ENCODE data around the gene TFPT. TPM values are rescaled to one million over a fixed set of nuclear protein-coding genes. Genes with fewer than 3 reads are reported as not detected.

Gene TFPT
- total RNA-seq, 1 donor from 2014 or later = 31.1 TPM

DNA sequence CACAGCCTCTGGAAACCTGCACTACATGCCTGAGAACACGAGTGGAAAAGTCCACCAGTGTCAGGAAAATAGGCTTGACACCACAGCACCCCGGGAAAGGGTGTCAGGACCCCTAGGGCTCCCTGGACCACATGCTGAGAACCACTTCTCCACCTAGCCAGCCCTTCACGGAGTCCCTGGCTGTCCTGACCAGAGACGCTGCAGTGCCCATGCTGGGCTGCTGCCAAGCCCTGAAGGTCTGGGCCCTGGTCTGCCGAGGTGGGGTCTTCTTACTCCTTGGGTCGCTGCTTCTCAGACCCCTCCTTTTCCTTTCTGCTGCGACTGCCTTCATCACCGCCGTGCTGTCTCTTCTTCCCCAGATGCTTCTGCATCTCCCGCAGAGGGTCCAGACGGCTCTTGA lies 41.0 kb upstream of the TFPT start:
- intact Hi-C loops (cut with micrococcal nuclease) = no loop called here
- Mint-ChIP-seq H3K4me1 (ENCODE audit: low read depth) (peaks cover 43% of the 10 kb centered on the region), H3K9me3 (no peaks in the 10 kb centered on the region), H3K36me3 (ENCODE audit: low read depth) (peaks cover 36% of the 10 kb centered on the region), H3K27me3 (ENCODE audit: insufficient read depth) (peaks cover 4% of the 10 kb centered on the region), H3K27ac (no peak overlapping the region), H3K4me3 (peak overlapping the region; percentile 22)
- no peak for DNase-seq (ENCODE audit: low spot score)

DNA sequence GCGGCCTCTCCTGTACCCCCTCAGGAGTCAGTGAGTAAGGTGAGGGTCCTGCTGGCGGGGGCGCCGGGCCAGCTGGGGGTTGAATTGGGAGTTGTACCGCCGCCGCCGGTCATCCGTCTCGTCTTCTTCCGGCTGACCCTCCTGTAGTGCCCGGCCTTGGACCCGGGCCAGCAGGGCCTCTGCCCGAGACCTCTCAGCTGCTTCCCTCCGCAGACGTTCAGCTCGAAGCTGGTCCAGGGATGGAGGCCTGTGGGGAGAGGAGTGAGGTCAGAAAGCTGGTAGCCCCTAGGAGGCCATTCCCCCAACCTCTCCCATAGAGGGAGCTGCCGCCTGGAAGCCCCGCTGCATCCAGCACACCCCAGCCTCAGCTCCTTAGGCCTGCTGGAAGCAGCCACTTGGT lies 40.2 kb upstream of the TFPT start:
- Mint-ChIP-seq H3K36me3 (ENCODE audit: low read depth) (peaks cover 42% of the 10 kb centered on the region), H3K4me3 (no peak overlapping the region), H3K27me3 (ENCODE audit: insufficient read depth) (peaks cover 4% of the 10 kb centered on the region), H3K9me3 (no peaks in the 10 kb centered on the region), H3K27ac (no peak overlapping the region), H3K4me1 (ENCODE audit: low read depth) (peaks cover 38% of the 10 kb centered on the region)
- no peak for DNase-seq (ENCODE audit: low spot score)
- intact Hi-C loops (cut with micrococcal nuclease) = no loop called here

DNA sequence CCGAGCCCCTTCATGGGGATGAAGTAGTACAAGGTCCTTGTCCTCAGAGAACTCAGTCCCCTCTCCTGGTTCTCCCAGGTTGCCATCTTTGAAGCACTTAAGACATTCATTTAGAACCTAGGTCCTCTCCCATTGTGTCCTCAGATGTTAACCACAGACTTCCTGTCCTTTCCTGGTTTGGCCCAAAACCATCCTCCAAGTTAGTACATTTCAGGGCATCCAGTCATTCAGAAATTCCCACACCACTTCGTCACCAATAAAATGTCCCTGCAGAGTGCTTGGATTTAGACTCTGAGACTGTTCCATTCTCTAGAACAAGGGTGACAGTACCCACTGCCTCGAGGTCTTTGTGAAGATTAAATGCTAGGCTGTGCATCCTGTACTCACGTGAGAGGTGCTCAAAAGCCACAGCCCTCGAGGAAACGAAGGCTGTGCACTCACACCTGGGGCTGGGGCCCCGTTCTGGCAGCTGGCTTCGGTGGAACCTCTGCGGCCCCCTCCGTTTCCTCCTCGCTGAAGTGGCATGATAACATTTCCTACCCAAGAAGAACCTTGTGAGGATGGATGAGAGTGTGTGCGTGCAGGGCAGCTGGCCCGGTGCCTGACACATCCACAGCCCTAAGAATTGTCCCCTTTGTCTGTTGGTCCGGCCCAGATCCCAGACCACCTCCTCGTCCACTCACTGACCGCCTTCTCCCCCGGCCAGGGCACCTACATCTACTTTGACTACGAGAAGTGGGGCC lies 39.3 kb upstream of the TFPT start:
- no peak overlapping the region for H3K4me3 Mint-ChIP-seq
- no peaks in the 10 kb centered on the region for H3K9me3 Mint-ChIP-seq
- H3K36me3 Mint-ChIP-seq (ENCODE audit: low read depth) = peaks cover 46% of the 10 kb centered on the region
- DNase-seq (ENCODE audit: low spot score) = no peak
- H3K27me3 Mint-ChIP-seq (ENCODE audit: insufficient read depth) = peaks cover 2% of the 10 kb centered on the region
- H3K4me1 Mint-ChIP-seq (ENCODE audit: low read depth) = peaks cover 30% of the 10 kb centered on the region
- peak overlapping the region; percentile 50 for H3K27ac Mint-ChIP-seq
- intact Hi-C loops (cut with micrococcal nuclease) = no loop called here

GRCh38 chr19:54153731-54154326 lies 38.4 kb upstream of the TFPT start:
- peaks cover 52% of the 10 kb centered on the region for H3K36me3 Mint-ChIP-seq (ENCODE audit: low read depth)
- no peak overlapping the region for H3K27ac Mint-ChIP-seq
- intact Hi-C loops (cut with micrococcal nuclease) = no loop called here

GRCh38 chr19:54152878-54153524 lies 37.5 kb upstream of the TFPT start:
- peaks cover 51% of the 10 kb centered on the region for H3K36me3 Mint-ChIP-seq (ENCODE audit: low read depth)
- H3K9me3 Mint-ChIP-seq = no peaks in the 10 kb centered on the region

More at GRCh38 chr19:54153731-54154326, 38.4 kb upstream of the TFPT start:
- Mint-ChIP-seq H3K27me3 (ENCODE audit: insufficient read depth) (no peaks in the 10 kb centered on the region), H3K9me3 (no peaks in the 10 kb centered on the region), H3K4me1 (ENCODE audit: low read depth) (peaks cover 23% of the 10 kb centered on the region), H3K4me3 (no peak overlapping the region)
- no peak for DNase-seq (ENCODE audit: low spot score)

DNA sequence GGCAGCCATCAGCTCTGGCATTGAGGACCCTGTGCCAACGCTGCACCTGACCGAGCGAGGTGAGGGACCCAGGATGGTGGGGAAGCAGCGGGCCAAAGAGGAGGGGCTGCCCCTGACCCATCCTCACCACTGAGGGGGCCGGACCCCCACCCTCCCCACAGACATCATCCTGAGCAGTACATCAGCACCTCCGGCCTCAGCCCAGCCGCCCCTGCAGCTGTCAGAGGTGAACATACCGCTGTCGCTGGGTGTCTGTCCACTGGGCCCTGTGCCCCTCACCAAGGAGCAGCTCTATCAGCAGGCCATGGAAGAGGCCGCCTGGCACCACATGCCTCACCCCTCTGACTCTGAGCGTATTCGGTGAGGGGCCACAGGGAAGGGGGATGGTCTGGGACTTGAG lies 36.8 kb upstream of the TFPT start:
- H3K27me3 Mint-ChIP-seq (ENCODE audit: insufficient read depth) = no peaks in the 10 kb centered on the region
- peaks cover 54% of the 10 kb centered on the region for H3K36me3 Mint-ChIP-seq (ENCODE audit: low read depth)
- no peak overlapping the region for H3K4me3 Mint-ChIP-seq
- H3K9me3 Mint-ChIP-seq = no peaks in the 10 kb centered on the region
- H3K4me1 Mint-ChIP-seq (ENCODE audit: low read depth) = peaks cover 15% of the 10 kb centered on the region
- no peak overlapping the region for H3K27ac Mint-ChIP-seq
- no peak for DNase-seq (ENCODE audit: low spot score)
- intact Hi-C loops (cut with micrococcal nuclease) = no loop called here

More at GRCh38 chr19:54152878-54153524, 37.5 kb upstream of the TFPT start:
- DNase-seq (ENCODE audit: low spot score) = no peak
- H3K27me3 Mint-ChIP-seq (ENCODE audit: insufficient read depth) = no peaks in the 10 kb centered on the region
- intact Hi-C loops (cut with micrococcal nuclease) = no loop called here
- peaks cover 15% of the 10 kb centered on the region for H3K4me1 Mint-ChIP-seq (ENCODE audit: low read depth)
- H3K4me3 Mint-ChIP-seq = no peak overlapping the region
- no peak overlapping the region for H3K27ac Mint-ChIP-seq

DNA sequence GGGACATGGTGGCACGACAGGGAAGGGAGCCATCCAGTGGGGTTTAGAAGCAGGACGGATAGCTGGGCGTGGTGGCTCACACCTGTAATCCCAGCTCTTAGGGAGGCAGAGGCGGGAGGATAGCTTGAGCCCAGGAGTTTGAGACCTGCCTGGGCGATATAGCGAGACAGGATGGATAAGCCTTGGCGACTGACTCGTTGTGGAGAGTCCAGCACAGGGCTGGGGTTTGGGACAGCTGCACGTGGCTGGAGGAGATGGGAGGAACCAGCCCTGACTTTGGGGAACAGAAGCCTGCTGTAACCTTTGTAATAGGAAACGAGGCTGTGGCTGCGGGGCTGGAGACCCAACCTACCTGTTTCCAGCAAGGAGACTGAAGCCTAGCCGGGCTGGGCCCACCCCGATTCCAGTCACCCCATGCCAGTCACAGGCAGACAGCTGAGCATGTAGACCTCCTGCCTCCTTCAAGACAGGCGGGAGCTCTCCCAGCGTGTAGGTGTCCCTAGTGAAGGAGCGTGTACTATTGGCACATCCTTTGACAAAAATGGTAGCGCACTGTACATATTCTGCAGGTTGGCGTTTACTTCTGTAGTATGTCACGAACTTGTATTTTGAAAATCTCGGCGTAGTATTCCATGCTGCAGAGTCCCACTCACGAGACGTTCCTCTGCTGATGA lies 36.0 kb upstream of the TFPT start:
- peaks cover 56% of the 10 kb centered on the region for H3K36me3 Mint-ChIP-seq (ENCODE audit: low read depth)
- H3K4me1 Mint-ChIP-seq (ENCODE audit: low read depth) = peaks cover 15% of the 10 kb centered on the region
- intact Hi-C loops (cut with micrococcal nuclease) = no loop called here
- DNase-seq (ENCODE audit: low spot score) = no peak
- no peaks in the 10 kb centered on the region for H3K9me3 Mint-ChIP-seq
- H3K4me3 Mint-ChIP-seq = no peak overlapping the region
- H3K27me3 Mint-ChIP-seq (ENCODE audit: insufficient read depth) = no peaks in the 10 kb centered on the region
- peak overlapping the region; percentile 44 for H3K27ac Mint-ChIP-seq

- Mint-ChIP-seq H3K36me3 (ENCODE audit: low read depth) (peaks cover 58% of the 10 kb centered on the region), H3K9me3 (no peaks in the 10 kb centered on the region), H3K27ac (no peak overlapping the region), H3K27me3 (ENCODE audit: insufficient read depth) (no peaks in the 10 kb centered on the region), H3K4me1 (ENCODE audit: low read depth) (peaks cover 5% of the 10 kb centered on the region), H3K4me3 (no peak overlapping the region)
- no peak for DNase-seq (ENCODE audit: low spot score)
- intact Hi-C loops (cut with micrococcal nuclease) = no loop called here
These were observed 33.8 kb upstream of the TFPT start for GRCh38 chr19:54149021-54149812.

DNA sequence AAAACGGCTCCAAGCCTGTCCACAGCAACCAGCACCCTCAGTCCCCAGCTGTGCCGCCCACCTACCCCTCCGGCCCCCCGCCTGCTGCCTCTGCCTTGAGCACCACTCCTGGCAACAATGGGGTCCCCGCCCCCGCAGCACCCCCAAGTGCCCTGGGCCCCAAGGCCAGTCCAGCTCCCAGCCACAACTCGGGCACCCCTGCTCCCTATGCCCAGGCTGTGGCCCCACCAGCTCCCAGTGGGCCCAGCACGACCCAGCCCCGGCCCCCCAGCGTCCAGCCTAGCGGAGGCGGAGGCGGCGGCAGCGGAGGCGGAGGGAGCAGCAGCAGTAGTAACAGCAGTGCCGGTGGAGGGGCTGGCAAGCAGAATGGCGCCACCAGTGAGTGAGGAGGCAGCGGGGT lies 32.7 kb upstream of the TFPT start:
- Mint-ChIP-seq H3K27me3 (ENCODE audit: insufficient read depth) (no peaks in the 10 kb centered on the region), H3K4me3 (no peak overlapping the region), H3K27ac (no peak overlapping the region), H3K4me1 (ENCODE audit: low read depth) (no peaks in the 10 kb centered on the region), H3K9me3 (no peaks in the 10 kb centered on the region), H3K36me3 (ENCODE audit: low read depth) (peaks cover 58% of the 10 kb centered on the region)
- intact Hi-C loops (cut with micrococcal nuclease) = no loop called here
- DNase-seq (ENCODE audit: low spot score) = no peak

DNA sequence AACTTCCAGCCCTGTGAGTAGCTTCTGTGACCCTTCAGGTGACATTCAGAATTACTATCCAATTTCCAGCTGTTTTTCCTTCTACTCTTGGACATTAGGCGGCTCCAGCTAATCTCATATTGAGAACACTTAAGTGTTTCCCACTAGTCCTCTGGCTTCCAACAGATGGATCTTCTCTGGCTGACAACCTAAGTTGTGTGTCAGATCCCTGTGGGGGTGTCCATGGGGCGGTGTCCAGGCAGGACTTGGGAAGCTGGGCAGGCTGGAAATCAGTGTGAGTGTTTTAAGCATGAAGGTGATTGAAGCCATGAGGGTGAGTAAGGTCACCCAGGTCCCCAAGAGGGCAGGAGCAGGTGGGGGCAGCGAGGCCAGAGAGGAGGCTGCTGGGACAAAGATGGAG lies 32.2 kb upstream of the TFPT start:
- no peaks in the 10 kb centered on the region for H3K4me1 Mint-ChIP-seq (ENCODE audit: low read depth)
- H3K4me3 Mint-ChIP-seq = no peak overlapping the region
- DNase-seq (ENCODE audit: low spot score) = no peak
- no peaks in the 10 kb centered on the region for H3K9me3 Mint-ChIP-seq
- H3K27ac Mint-ChIP-seq = no peak overlapping the region
- peaks cover 60% of the 10 kb centered on the region for H3K36me3 Mint-ChIP-seq (ENCODE audit: low read depth)
- intact Hi-C loops (cut with micrococcal nuclease) = no loop called here
- no peaks in the 10 kb centered on the region for H3K27me3 Mint-ChIP-seq (ENCODE audit: insufficient read depth)

DNA sequence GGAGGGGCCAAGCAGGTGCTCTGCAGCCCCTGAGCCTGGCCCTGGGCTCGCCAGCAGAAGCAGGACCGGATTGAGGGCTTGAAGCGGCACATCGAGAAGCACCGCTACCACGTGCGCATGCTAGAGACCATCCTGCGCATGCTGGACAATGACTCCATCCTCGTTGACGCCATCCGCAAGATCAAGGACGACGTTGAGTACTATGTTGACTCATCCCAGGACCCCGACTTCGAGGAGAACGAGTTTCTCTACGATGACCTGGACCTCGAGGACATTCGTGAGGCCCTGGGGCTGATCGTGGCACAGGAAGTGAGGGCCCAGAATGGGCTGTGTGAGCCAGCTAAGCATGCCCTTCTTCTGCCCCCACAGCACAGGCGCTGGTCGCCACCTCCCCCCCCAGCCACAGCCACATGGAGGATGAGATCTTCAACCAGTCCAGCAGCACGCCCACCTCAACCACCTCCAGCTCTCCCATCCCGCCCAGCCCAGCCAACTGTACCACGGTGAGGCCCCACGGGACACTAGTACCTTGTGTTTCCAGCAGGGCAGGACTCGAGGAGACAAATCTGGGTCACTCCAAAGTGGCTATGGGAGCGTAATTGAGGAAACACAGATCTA lies 30.2 kb upstream of the TFPT start:
- Mint-ChIP-seq H3K9me3 (no peaks in the 10 kb centered on the region), H3K4me1 (ENCODE audit: low read depth) (peaks cover 11% of the 10 kb centered on the region), H3K27ac (no peak overlapping the region), H3K36me3 (ENCODE audit: low read depth) (peaks cover 58% of the 10 kb centered on the region), H3K27me3 (ENCODE audit: insufficient read depth) (no peaks in the 10 kb centered on the region), H3K4me3 (no peak overlapping the region)
- intact Hi-C loops (cut with micrococcal nuclease) = no loop called here
- DNase-seq (ENCODE audit: low spot score) = no peak

DNA sequence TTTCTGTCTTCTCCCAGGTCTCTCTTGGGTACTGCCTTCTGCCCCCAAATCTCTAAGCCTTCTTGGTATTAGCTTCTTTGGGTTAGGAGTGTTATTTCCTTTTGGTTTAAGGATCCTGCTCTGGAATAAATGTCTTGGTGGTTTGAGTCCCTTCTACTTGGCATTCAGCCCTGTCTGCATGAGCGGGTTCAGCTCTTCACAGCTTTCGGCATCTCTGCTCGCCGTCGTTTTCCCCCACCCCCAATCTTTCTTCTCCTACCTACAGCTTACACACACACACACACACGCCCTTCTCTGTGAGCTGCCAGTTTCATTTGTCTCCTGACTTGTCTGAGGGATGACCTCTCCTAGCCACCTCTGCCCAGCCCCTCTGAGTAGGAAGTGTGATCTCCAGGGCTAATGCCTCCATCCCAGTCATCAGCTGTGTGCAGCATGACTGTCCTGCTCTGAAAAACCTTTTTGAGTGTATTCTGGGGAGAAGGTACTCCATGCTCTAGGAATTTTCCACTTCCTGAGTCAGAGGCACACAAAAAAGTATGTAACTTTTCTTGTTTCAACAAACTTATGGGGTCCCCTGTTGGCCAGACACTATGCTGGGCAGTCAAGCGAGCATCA lies 26.8 kb upstream of the TFPT start:
- H3K9me3 Mint-ChIP-seq = no peaks in the 10 kb centered on the region
- H3K4me3 Mint-ChIP-seq = no peak overlapping the region
- intact Hi-C loops (cut with micrococcal nuclease) = no loop called here
- H3K4me1 Mint-ChIP-seq (ENCODE audit: low read depth) = peaks cover 28% of the 10 kb centered on the region
- no peak for DNase-seq (ENCODE audit: low spot score)
- H3K27ac Mint-ChIP-seq = peak overlapping the region; percentile 9
- no peaks in the 10 kb centered on the region for H3K27me3 Mint-ChIP-seq (ENCODE audit: insufficient read depth)
- H3K36me3 Mint-ChIP-seq (ENCODE audit: low read depth) = peaks cover 45% of the 10 kb centered on the region

Data from activated T-helper 1 cell treated with anti-CD3 and anti-CD28 coated beads, Interleukin-12 subunit alpha, Interleukin-12 subunit beta, Interleukin-2, Interleukin-4 antibody, amounts not matched to agents 30 ng/mL and 10 ng/mL and 1 ng/mL, durations not matched to agents 14 hours and 24 hours and 36 hours (primary cell).